Measurements from ENCODE around the gene PAPSS1.
"Not testable (repeated sequence)": the region's sequence is repeated elsewhere in the genome, so short reads cannot be mapped to it uniquely, and the experiment has no call there.

PAPSS1 gene

DNA sequence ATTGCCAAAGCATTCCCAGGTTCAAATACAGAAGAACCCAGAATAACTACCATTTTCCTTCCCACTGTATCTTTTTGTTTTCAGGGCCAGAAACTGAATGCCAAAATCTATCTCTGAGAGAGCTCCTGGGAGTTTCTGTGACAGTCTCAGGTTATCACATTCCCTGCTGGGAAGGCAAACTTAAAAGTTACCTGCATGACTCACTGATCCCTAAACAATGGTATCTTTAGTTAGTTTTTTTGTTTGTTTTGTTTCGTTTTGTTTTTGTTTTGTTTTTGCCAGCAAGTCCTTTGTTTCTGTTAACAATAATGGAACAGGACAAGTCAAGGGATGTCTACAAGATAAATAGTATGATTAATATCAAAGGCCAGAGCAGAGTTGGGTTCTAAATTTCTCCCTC, 34.3 kb downstream of the PAPSS1 start:
- no peak for DNase-seq

DNA sequence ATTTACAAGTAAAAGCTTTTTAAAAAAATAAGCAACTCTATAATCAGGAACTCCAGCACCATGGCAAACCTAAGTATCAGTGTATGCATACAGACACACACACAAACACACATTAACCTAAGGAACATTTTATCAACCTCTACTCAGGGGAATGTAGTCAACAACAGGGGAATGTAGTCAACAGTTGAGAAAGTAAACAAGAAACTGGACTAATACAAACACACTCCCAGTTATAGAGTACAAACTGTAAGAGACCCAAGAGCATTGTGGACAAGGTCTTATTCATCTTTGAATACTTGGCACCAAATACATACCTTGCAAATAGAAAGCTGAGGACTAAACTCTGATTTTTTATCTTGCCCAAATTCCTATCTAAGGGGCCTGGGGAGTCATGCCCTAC, 36.2 kb downstream of the PAPSS1 start:
- no peak for DNase-seq

DNA sequence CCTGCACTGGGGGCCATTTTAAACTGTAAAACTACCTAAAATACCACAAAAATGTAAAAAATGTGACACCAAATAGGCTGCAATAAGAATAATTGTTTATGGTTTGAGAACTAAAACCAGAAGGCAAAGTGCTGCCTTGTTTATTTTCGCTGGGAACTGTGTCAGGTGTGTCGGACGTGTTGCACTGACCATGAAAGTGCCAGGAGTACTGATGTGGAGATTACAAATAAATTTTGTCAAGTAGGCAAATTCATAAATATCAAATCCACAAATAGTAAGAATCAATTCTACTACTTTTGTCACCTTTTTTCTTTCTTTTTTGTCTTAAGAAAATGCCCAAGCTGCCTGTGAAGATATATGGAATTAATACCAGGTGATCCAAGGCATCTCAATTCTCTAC, 37.7 kb downstream of the PAPSS1 start:
- no peak for DNase-seq

DNA sequence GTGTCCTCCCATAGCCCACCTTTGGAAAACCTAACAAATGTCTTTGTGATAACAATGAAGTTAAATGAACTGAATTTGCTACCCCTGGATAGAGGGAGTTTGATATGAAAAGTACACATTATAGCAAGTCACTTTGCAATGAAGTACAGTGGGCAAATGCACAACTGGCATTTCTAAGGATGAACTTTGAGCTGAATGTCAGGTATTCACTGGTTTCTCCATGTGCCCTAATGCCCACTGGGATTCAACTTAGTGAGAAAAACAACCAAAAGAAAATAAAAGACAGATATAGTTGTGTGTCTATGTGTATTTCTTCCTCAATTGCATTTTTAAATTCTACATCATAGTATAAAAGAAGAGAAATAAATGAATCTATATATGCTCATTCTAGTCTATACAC, 51.0 kb downstream of the PAPSS1 start:
- no peak for DNase-seq

DNA sequence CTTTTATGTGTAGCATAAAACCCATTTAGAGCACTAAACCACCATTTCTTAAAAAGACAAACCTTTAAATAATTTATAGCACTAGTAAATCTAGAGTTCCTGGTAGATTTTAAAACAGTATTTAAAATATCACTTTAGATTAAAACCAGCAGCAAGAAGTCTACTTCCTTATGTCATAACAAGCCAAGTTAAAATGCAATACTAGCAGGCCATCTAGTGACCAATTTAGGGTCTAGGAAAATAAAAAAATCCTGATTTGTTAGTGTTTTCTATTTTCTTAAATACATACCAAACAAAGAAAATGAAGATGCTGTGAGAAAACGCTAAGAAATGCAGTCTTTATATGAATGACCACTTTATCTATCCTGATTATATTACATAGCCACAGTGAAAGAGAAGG, 53.9 kb downstream of the PAPSS1 start:
- no peak for DNase-seq

DNA sequence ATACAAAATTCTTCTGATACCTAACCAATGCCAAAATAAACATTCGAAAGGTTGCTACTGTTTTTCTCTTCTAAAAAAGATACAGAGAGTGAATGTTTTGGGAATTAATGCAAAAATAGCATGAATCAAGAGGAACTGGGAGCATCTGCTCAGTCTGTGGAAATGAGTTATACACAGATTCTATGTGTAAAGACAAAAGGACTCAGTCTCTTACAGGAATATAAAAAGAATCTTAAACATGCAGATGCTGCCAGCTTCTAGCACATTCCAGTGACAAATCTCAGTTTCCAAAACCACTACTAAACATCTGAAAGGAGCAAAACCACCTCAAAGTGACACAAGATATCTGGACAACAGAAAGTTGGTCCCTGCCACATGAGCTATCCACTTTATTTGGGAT, 55.0 kb downstream of the PAPSS1 start:
- DNase-seq: no peak

DNA sequence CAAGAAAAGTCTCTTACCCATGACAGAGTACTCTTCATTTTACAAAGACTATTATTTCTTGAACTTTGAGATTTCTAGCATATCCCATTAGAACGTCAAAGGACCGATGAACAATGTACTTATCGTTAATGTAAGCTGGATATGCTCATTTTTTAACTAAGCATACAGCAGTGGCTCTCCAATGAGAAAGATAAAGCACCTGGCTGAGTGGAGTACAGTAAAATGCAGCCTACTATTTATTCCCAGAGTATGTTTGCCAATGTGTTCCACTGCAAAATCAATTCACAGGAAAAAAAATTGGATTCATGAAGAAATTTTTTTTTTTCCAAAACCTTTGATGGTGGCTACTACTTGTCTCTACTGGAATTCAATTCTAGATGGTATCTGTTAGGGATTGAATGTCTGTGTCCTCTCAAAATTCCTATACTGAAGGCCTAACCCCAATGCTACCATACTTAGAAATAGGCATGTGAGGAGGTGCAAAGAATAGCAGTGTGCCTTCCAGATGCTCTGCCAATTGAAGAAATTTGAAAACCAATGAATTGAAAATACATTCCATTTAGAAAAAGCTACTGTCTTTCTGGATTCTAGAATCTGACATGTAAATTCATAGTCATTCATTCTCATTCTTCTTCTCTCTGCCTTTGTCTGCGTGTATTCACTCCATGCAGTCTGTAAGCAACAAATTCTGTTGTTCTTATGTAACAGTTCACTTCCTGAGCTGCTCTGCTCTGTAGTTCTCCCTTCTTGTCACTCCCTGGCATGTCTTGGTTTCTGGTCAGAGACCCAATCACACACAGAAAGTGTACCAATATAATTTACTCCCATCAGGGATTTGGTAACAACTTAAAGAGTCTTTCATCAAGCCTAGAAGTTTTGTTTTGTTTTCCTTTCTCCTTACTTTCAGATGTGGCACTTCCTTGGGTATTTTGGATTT, 61.4 kb downstream of the PAPSS1 start:
- no peak for DNase-seq

DNA sequence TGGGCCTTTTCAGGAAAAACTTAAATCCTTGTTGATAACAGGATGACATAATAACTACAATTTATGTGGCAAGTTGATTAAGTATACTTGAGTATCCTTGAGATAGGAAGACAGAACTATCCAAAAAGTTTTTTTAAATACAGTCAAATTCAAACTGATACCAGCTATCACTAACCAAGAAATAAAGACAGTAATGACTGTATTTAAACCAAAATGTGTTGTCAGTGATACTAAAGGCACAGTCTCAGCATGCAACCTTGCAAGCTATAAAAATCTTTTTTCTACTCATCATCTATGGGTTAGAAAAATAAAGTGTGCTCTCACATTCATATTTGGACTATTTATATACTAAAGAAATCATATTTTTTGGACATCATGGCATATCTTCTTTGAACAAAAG, 64.7 kb downstream of the PAPSS1 start:
- no peak for DNase-seq

DNA sequence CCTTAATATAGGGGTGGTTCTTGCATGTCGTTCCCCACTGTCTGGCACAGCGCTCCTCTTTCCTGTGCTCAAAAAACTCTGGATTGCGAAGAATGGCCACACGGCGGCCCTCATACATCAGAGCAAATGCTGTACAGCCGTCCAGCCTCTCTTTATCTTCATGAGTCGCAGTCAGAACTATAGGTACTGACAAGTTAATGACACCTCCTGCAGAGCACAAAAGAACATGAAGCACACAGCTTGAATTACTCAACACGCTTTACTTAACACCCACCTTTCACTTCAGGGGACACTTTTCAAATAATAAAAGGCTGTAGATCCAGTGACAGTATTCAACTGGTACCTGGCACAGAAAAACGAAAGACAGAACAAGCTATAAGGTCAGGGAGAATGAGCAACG, 65.3 kb downstream of the PAPSS1 start:
- peak; percentile 69 for DNase-seq

DNA sequence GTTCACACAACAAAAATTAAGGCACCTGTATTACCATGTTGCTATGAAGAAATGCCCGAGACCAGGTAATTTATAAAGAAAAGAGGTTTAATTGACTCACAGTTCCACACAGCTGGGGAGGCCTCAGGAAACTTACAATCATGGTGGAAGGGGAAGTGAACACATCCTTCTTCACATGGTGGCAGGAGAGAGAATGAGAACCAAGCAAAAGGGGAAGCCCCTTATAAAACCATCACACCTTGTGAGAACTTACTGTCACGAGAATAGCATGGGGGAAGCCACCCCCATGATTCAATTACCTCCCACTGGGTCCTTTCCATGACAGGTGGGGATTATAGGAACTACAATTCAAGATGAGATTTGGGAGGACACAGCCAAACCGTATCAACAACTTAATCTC, 68.6 kb downstream of the PAPSS1 start:
- not testable (repeated sequence) for DNase-seq

DNA sequence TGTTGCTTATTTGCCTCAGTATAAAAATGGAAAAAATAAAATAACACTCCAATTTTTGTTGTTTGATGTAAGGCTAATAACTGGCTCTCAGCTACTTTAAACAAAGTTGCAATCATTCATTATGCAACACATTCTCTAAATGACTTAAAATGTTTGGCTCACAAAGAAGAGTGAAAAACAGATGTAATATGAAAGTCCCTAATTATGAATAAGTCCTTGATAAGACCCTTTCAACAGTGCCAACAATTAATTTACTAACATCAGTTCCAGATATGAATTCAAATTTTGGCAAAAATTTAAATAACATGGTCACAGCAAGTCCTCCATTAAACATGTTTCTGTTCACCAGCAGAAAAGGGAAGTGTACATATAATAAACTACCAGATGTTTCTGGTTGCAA, 69.8 kb downstream of the PAPSS1 start:
- DNase-seq: no peak

DNA sequence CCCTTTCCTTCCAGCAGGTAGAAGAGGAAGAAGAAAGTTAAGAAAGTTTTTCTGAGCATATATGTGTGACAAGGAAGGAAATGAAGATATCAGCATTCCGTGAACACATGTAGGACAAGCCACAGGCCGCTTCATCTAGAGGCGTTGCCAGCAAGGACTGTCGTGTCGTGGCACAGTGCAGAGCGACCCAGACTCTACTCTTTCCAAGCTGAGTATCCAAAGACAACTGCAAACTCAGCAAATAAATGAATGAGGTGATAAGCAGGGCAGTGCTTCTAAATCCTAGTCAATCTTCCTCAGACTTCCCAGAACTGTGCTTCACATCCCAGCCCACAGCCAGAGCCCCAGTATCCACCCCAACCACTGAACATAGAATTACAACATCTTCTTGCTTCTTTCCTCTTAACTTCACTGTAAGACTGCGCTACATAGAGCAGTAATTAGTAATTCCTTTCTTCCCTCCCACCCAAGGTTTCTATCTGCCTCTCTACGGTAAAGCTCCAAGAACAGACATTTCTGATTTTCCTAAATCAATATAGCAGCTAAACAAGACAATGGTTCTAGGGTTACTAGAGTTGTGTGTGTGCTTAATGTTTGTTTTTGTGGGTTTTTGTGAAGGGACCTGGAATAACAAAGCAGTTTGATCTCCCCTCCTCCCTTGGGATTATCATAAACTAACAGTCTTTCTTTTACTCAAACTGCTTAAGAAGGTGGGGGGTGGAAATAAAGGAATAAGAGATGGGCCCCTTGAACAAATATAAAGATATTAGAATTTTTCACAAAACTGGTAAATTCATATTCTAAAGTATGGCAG, 71.6 kb downstream of the PAPSS1 start:
- DNase-seq: no peak

DNA sequence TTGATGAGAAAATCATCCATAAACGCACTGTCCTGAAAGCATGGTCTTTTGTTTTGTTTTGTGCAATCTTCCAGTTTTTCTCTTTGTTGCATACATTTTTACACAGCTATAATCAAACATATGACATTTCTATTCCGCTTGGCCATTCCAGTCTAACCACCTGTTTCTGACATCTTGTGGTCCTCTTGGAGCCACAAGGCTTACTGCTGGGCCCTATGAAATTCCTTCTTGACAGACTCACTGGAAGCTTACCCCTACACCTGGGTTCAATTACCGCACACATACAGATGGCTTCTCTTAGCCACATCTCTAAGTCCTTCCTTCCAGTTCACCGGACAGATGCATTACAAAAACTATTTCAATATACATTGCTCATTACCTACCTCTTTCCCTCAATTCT, 72.4 kb downstream of the PAPSS1 start:
- DNase-seq: no peak

DNA sequence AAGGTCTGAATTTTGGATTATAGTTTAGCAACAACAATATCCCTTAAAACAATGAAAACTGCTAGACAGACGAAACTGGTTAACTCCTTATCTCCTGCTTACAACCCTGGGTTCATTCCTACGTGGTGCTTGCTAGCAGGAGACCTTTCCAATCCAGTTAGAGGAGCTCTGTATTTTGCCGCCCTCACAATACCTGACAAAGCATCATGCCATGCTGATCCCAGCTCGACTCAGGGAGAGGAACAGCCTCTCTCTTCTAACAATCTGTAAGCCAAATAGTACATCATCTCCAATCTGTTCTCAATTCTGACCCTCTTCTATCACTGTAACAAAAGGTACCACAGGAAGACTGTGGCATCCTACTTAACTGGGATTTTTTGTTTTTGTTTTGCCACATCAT, 74.4 kb downstream of the PAPSS1 start:
- DNase-seq: no peak

DNA sequence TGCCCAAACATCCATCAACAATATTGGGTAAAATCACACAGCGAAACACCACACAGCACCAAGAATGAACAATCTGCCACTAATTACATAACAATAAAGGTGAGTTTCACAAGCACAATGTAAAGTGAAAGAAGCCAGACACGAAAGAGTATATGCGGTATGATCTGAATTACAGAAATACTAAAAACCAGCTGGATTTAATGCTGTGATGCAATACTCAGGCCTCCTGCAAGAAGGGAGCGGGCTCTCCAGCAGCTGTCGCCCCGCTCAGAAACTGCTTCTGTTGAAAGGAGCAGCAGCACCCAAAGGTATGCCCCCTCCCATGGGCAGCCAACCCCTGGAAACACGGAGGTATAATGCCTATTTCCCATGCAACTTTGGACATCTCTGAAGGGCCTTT, 77.0 kb downstream of the PAPSS1 start:
- no peak for DNase-seq

DNA sequence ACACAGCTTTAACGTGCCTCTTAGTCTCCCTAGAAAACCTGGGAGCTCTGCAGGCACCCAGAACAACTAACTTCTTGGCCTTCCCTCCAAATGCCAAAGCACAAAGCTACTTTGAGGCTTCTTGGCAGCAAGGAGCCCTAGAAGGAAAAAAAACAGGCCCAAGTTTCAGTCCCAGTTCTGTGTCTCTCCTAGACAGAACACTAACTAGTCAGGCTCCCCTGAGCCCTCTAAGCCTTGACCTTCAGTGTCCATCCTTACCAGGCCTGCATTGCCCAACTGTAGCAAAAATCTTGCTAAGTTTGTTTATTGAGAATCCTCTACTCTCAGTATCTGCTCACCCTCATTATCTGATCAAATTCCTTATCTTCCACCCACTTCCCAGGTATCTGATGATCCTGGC, 79.2 kb downstream of the PAPSS1 start:
- no peak for DNase-seq

DNA sequence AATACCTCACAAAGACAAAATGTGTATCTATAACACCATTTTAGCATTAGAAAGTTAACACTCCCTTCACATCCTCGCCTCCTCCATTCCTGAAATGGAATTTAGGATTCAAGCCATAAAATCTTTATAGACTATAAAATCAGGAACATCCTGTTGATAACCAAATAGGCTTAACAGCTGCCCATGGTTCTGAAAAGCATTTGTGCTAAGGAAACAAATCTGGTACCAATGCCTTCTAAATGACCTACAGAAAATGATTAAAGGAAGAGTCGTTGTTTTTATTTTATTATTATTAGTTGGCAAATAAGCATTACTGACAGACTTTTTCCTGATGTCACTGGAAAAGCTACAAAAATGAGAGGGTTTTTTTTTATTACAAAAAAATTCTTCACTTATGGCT, 79.8 kb downstream of the PAPSS1 start:
- no peak for DNase-seq

DNA sequence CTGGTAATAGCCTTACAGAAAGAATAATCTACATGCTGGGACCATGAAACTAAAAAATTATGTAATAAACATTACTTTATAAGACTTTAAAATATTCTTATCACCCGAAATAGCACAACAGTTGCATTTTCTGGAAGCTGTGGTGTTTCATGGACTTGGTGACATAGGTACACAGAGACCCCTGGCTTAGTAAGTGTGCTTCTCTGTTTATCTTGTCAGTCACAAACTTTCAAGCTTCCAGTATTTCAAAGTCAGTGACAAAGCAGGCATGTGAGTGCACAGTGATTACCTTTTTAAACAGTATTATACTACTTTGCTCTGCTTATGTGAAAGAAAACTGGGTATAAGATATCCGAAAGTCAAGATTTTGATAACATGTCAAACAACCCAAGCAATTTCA, 84.3 kb downstream of the PAPSS1 start:
- DNase-seq: no peak

DNA sequence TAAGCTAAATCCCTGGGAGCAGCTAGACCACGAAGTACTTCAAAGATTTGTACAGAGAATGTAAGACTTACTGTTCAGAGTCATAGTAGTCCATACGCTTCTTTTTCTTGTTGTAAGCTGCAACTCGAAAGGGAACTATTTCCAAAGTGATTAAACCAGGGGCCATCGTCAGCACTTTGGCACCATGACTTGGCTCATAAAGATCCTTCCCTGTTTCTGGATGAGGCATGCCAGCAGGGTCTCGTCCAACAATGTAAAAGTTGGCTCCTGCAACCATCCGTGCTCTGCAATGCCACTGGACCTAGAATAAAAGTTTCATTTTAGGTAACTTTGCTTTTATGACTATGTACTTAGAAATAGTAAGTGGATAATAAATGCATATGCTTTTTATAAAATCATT, 88.5 kb downstream of the PAPSS1 start:
- no peak for DNase-seq

DNA sequence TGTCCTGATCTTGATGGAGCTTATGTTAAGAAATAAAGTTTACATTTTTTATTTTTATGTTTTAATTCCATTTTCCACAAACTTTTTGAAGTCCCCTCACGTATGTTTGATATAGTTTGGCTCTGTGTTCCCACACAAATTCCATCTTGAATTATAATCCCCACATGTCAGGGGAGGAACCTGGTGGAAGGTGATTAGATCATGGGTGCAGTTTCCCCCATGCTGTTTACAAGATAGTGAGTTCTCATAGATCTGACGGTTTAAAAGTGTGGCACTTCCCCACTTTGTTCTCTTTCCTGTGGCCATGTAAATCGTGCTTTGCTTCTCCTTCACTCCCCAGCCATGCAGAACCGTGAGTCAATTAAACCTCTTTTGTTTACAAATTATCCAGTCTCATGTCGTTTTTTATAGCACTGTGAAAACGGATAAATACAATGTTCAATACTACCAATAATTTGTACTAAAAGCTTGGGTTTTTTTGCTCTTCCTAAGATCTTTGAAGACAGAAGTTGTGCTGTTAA, 89.8 kb downstream of the PAPSS1 start:
- no peak for DNase-seq

DNA sequence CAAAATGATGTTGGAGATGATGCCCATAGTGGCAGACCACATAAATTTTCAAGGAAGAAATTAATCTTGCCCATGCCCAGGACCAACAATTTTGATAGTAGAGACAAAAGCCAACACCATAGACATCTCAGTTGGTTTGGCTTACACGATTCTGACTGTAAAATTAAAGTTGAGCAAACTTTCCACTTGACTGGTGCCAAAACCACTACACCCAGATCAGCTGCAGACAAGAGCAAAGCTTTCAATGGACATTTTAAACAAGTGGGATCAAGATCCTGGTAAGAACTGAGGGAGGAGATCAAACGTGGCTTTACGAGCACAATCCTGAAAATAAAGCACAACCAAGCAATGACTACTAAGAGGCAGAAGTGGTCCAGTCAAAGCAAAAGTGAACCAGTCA, 90.7 kb downstream of the PAPSS1 start:
- no peak for DNase-seq

DNA sequence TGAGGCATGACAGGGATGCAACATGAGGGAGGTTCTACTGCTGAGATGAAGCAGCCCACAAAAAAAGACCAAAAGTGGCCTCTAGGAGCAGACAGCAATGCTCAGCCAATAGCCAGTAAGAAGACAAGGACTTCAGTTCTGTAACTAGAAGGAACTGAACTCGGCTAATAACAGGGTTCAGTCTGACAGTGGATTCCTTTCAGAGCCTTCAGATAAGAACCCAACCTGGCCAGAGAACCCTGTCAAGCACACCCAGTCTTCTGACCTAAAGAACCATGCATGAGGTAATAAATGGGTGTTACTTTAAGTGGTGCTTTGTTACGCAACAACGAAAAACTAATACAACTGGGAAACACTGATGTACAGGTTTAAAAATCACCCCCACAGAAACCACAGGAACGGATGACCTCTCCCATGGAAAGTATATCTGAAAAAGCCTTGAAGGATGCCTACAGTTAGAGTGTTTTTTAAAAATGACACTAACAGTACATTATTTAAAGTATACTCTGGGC, 94.6 kb downstream of the PAPSS1 start:
- DNase-seq: no peak

DNA sequence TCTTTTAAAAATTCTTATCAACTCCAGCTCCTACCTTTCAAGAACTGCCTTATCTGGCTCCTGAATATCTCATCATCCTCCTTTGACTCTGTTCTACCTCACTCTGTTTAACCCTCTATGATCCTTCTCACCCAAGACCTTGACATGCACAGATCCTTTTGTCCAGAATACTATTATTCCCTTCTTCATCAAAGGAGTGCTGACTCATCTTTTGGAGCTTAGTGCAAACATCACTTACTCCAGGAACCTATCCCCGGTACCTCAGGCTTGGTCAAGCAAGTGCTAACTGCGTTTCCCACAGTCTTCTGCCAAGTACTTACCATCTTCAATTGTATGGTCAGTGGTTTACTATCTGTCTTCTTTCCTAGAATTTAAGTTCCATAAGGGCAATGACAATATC, 96.0 kb downstream of the PAPSS1 start:
- no peak for DNase-seq

DNA sequence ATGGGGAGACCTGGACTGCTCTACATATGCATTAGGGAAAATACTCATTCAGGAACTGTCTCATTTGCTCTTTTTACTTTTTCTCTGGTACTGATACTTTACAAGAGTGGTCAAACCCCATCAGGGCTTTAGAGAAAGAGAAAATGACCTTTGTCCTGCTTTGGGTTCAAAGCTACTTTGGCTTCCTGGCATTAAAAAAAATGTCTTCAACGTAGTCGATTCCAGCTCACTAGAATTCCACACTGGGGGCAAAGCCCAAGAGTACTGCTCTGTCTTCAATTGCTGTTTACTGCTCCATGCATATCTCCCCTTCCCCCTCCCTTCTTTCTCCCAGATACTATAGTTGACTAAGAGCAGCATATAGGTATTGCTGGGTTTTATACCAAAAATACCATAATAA, 98.0 kb downstream of the PAPSS1 start:
- no peak for DNase-seq
